ENCODE data around the gene PNLIP.

The PNLIP gene

DNA sequence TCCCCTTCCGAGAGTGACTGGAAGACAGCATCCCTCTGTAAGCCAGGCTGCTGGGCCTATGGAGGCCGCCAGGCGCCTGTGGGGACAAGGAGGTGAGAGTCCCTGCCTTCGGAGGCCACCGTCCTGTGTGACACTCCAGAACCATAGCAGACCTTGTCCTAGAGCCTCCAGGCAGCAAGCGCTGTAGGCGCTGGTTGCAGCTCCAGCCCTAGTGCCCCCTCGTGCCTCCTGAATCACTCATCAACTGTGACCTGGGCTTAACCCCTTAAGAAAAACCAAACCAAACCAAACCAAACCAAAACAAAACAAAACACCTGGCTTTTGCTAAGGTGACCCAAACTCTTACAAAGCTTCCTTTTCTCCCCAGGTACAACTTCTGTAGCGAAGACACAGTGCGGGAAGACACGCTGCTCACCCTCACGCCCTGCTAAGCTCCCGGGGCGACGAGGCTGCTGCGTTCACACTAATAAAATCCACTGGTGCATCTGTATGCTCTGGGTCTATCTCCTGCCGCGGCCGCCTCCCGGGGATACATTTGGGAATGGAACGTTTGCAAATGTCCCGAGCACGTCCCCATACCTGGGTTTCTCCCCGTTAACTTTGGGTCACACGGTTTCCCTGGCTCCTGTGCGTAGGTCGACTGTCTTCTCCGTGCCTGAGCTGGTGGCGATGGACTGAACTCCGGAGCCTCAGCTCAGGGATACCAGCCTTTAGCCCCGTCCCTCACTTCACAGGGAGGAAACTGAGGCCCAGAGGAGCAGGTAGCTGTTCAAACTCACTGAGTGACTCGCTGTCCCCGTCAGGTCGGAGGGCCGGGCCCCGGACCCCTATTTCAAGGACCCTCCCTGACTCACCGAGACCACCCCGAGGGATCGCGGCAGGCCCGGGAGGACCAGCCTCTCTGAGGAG is 63.2 kb downstream of the PNLIP start:
- peak overlapping the region; percentile 78 for H3K9ac ChIP-seq (ENCODE audit: low read length)
- H3K27me3 ChIP-seq (ENCODE audit: control insufficient read depth, insufficient read depth, low read length): peaks cover 4% of the 10 kb centered on the region
- peaks cover 6% of the 10 kb centered on the region for H3K4me1 ChIP-seq (ENCODE audit: control insufficient read depth, insufficient read depth, low read length)
- H3K4me3 ChIP-seq (ENCODE audit: low read length): peak overlapping the region; percentile 63
- no peaks in the 10 kb centered on the region for H3K36me3 ChIP-seq (ENCODE audit: control insufficient read depth, insufficient read depth, low read length)
- no peaks in the 10 kb centered on the region for H3K9me3 ChIP-seq (ENCODE audit: control insufficient read depth, low read length)

DNA sequence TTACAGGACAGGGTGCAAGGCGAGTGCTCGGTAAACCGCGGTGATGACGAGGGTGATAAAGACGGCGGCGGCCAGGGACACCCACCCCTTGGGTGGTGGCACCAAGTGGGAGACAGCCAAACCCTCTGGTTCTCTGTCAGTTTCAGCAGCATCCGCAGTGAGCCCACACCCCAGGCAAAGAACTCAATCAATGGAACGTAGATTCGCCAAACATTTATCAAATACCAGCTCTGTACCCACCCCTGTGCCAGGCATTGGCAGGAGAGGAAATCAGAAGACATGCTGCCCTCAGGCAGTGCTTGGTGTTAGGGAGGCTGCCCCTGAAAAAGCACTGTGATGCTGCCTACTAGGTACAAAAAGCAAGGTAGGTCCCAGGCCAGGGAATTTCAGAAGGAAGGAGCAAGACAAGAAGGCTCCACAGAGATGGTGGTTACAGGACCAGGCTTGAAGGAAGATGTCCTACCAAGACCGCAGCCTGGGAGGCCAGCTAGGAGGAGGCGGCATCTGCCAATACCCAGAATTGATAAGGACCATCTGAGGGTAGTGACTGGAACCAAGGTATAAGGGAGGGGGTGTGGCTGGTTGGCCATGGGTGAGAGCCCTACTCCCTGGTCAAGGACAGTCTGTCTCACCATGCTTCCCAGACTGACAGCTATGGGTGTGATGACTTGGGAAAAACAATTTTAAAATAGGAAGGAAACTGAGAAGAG is 64.9 kb downstream of the PNLIP start:
- H3K9me3 ChIP-seq (ENCODE audit: control insufficient read depth, low read length): no peaks in the 10 kb centered on the region
- no peaks in the 10 kb centered on the region for H3K36me3 ChIP-seq (ENCODE audit: control insufficient read depth, insufficient read depth, low read length)
- peaks cover 4% of the 10 kb centered on the region for H3K27me3 ChIP-seq (ENCODE audit: control insufficient read depth, insufficient read depth, low read length)
- H3K4me1 ChIP-seq (ENCODE audit: control insufficient read depth, insufficient read depth, low read length): peaks cover 6% of the 10 kb centered on the region
- no peak overlapping the region for H3K4me3 ChIP-seq (ENCODE audit: low read length)
- H3K9ac ChIP-seq (ENCODE audit: low read length): no peak overlapping the region

DNA sequence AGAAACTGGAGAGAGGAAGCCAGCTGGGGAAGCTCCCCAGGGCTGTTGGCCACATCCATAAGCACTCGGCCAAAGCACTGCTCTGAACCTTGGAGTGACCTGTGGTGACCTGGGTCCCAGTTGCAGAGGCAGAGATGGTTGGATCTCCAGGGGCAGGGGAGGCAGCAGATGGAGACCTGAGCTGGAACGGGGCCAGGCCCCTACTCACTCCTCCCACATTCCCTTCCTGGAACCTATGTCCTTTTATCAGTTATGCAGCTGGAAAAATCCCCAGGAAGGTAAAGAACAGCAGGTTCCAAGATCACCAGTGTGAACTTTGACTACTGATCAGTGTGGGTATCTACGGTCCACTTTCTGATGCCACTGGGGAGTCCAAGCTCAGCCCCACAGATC is 65.4 kb downstream of the PNLIP start:
- peaks cover 6% of the 10 kb centered on the region for H3K4me1 ChIP-seq (ENCODE audit: control insufficient read depth, insufficient read depth, low read length)
- H3K9ac ChIP-seq (ENCODE audit: low read length): no peak overlapping the region
- peaks cover 4% of the 10 kb centered on the region for H3K27me3 ChIP-seq (ENCODE audit: control insufficient read depth, insufficient read depth, low read length)
- H3K4me3 ChIP-seq (ENCODE audit: low read length): no peak overlapping the region
- H3K36me3 ChIP-seq (ENCODE audit: control insufficient read depth, insufficient read depth, low read length): no peaks in the 10 kb centered on the region
- no peaks in the 10 kb centered on the region for H3K9me3 ChIP-seq (ENCODE audit: control insufficient read depth, low read length)

DNA sequence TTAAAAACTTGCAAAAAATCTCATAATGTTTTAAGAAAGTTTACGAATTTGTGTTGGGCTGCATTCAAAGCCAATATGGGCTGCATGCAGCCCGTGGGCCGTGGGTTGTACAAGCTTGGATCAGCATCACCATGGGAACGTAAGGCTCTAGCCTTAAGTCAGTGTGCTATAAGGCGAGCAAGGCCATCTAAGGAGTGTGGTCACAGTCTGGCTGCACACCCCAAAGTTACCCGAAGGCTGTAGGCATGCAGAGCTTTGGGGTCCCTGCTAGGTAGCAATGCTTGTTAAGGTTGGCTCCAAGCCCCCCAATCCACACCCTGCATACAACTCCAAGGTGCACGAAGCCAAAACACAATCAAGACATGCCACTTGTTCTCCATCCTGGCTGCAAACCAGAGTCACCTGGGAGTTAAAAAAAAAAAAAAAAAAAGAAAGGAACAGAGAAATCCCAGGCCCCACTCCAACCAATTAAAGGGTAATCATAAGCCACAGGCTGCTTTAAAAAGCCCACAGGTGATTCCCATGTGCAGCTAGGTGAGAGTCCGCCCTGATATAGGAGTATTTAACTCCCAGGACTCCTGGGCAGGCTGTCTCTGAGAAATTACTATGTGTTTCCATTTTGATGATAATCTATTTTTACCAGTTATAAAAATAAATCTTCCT is 66.5 kb downstream of the PNLIP start:
- H3K4me3 ChIP-seq (ENCODE audit: low read length): no peak overlapping the region
- no peaks in the 10 kb centered on the region for H3K9me3 ChIP-seq (ENCODE audit: control insufficient read depth, low read length)
- no peaks in the 10 kb centered on the region for H3K36me3 ChIP-seq (ENCODE audit: control insufficient read depth, insufficient read depth, low read length)
- peaks cover 4% of the 10 kb centered on the region for H3K27me3 ChIP-seq (ENCODE audit: control insufficient read depth, insufficient read depth, low read length)
- no peak overlapping the region for H3K9ac ChIP-seq (ENCODE audit: low read length)
- peaks cover 6% of the 10 kb centered on the region for H3K4me1 ChIP-seq (ENCODE audit: control insufficient read depth, insufficient read depth, low read length)

DNA sequence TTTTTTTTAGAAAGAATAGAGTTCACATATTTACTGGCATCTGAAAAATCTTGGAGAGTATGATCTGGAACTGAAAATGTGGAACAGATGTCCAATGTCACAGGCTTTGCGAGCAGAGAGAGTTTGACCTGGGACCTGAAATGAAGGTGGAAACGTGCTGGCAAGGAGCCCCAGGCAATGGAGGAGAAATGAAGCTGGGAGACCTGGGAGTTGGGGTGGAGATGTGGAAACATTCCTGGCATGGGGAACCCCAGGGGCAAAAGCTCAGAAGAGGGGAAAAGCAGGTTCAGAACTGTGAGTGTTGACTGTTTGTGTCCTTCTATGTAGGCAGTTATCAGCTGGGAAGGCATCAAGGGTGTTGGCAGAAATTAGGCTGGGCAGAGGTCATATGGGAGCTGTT is 67.7 kb downstream of the PNLIP start:
- H3K4me1 ChIP-seq (ENCODE audit: control insufficient read depth, insufficient read depth, low read length): peaks cover 6% of the 10 kb centered on the region
- no peak overlapping the region for H3K9ac ChIP-seq (ENCODE audit: low read length)
- H3K36me3 ChIP-seq (ENCODE audit: control insufficient read depth, insufficient read depth, low read length): no peaks in the 10 kb centered on the region
- H3K4me3 ChIP-seq (ENCODE audit: low read length): no peak overlapping the region
- no peaks in the 10 kb centered on the region for H3K9me3 ChIP-seq (ENCODE audit: control insufficient read depth, low read length)
- H3K27me3 ChIP-seq (ENCODE audit: control insufficient read depth, insufficient read depth, low read length): peaks cover 2% of the 10 kb centered on the region

DNA sequence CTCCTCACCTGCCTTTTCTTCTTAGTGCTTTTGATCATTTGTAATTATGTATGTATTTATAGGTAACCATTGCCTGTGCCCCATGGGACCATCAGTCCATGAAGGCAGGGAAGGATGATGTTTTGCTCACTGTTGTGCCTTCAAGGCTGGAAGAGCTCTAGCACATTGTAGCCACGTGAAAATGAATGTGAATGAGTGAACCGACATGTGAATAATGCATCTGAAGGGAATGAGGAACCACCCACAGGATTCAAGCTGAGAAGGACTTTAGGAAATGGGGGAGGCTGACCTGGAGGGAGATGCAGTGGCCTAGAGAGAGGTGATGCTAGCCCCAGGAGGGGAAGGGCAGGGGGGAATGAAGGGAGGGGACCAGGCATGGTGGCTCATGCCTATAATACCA is 69.1 kb downstream of the PNLIP start:
- Histone ChIP-seq H3K9me3 (ENCODE audit: control insufficient read depth, low read length) (no peaks in the 10 kb centered on the region), H3K4me1 (ENCODE audit: control insufficient read depth, insufficient read depth, low read length) (no peaks in the 10 kb centered on the region), H3K9ac (ENCODE audit: low read length) (no peak overlapping the region), H3K36me3 (ENCODE audit: control insufficient read depth, insufficient read depth, low read length) (no peaks in the 10 kb centered on the region), H3K4me3 (ENCODE audit: low read length) (no peak overlapping the region), H3K27me3 (ENCODE audit: control insufficient read depth, insufficient read depth, low read length) (no peaks in the 10 kb centered on the region)

DNA sequence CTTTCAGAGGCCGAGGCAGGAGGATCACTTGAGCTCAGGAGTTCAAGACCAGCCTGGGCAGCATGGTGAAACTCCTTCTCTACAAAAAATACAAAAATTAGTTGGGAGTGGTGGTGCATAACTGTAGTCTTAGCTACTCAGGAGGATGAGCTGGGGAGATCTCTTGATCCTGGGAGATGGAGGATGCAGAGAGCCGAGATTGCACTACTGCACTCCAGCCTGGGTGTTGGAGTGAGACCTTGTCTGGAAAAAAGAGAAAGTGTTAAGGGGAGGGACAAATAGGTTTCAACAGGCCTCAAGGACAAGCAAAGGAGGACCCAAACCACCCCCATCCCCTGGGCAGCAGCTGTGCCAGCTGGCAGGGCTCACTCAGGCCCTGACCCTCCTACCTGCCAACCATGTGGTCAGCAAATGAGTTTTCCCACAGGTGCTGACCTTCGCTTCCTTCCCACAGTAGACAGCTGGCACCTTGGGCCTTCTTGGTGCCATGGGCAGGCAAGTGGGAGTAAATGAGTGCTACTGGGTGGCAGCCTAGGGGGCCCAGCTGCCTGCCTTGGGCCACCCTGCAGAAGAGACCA is 69.6 kb downstream of the PNLIP start:
- Histone ChIP-seq H3K36me3 (ENCODE audit: control insufficient read depth, insufficient read depth, low read length) (no peaks in the 10 kb centered on the region), H3K9ac (ENCODE audit: low read length) (no peak overlapping the region), H3K4me1 (ENCODE audit: control insufficient read depth, insufficient read depth, low read length) (peaks cover 3% of the 10 kb centered on the region), H3K27me3 (ENCODE audit: control insufficient read depth, insufficient read depth, low read length) (no peaks in the 10 kb centered on the region), H3K4me3 (ENCODE audit: low read length) (no peak overlapping the region), H3K9me3 (ENCODE audit: control insufficient read depth, low read length) (no peaks in the 10 kb centered on the region)
